ENCODE results near the gene MED14. TPM values are rescaled to one million over a fixed set of nuclear protein-coding genes. Genes with fewer than 3 reads are reported as not detected.

Gene MED14
- total and polyA plus RNA-seq, 2 of the 13 experiments (the other 11 are each of a cell fraction or from before 2014, with no cell fraction given), result 10.2 to 16.3 TPM

GRCh38 chrX:40647307-40648197 is 87.8 kb downstream of the MED14 start, which contains the start of gene CXorf38 (continued):
- TF ChIP-seq BRF2 (CRISPR knock-in tag; IDR thresholded peaks at IDR 0.05), result no peak
- TF ChIP-seq ZNF317 (CRISPR knock-in tag; IDR thresholded peaks at IDR 0.05), result no peak
- TF ChIP-seq ZNF792 (CRISPR knock-in tag; IDR thresholded peaks at IDR 0.05), result no peak
- no peak for TF ChIP-seq NFKBIZ (CRISPR knock-in tag; IDR thresholded peaks at IDR 0.05)
- no peak for TF ChIP-seq ZFYVE20 (CRISPR knock-in tag; IDR thresholded peaks at IDR 0.05; ENCODE audit: borderline replicate concordance, low read depth)
- TF ChIP-seq ZBTB33 (CRISPR knock-in tag; IDR thresholded peaks at IDR 0.05), result peak; percentile 66; the same call in 1 of the 2 replicates
- TF ChIP-seq ZFX (CRISPR knock-in tag; IDR thresholded peaks at IDR 0.05; ENCODE audit: low read depth), result peak; percentile 84
- TF ChIP-seq ATRX (CRISPR knock-in tag; IDR thresholded peaks at IDR 0.05; ENCODE audit: borderline replicate concordance), result no peak
- no peak for TF ChIP-seq STAG1 (CRISPR knock-in tag; IDR thresholded peaks at IDR 0.05)
- no peak for TF ChIP-seq NFRKB (IDR thresholded peaks at IDR 0.05)
- TF ChIP-seq SNRNP70 (IDR thresholded peaks at IDR 0.05; ENCODE audit: low read depth, low read length), result no peak
- 0 out of 2 replicates have a peak, but pooled peaks have one; percentile 27 for TF ChIP-seq SP5 (CRISPR knock-in tag; IDR thresholded peaks at IDR 0.05; ENCODE audit: borderline replicate concordance, low read depth)
- no peak for TF ChIP-seq ARNT (IDR thresholded peaks at IDR 0.05)
- peak; percentile 23; the same call in 1 of the 2 replicates for TF ChIP-seq ETV5 (CRISPR knock-in tag; IDR thresholded peaks at IDR 0.05; ENCODE audit: borderline replicate concordance)
- no peak for TF ChIP-seq ZNF234 (CRISPR knock-in tag; conservative IDR thresholded peaks at IDR 0.05)
- TF ChIP-seq FOSL2 (CRISPR knock-in tag; IDR thresholded peaks at IDR 0.05), result no peak
- no peak for TF ChIP-seq ZFP90 (CRISPR knock-in tag; IDR thresholded peaks at IDR 0.05; ENCODE audit: borderline replicate concordance)
- no peak for TF ChIP-seq ARID5B (CRISPR knock-in tag; IDR thresholded peaks at IDR 0.05)
- TF ChIP-seq ZNF616 (CRISPR knock-in tag; IDR thresholded peaks at IDR 0.05; ENCODE audit: low read depth), result 0 out of 2 replicates have a peak, but pooled peaks have one; percentile 41
- no peak for TF ChIP-seq JDP2 (CRISPR knock-in tag; IDR thresholded peaks at IDR 0.05; ENCODE audit: borderline replicate concordance)
- TF ChIP-seq ZNF619 (CRISPR knock-in tag; IDR thresholded peaks at IDR 0.05), result no peak
- no peak for TF ChIP-seq ETS1 (CRISPR knock-in tag; IDR thresholded peaks at IDR 0.05)
- TF ChIP-seq ZNF652 (CRISPR knock-in tag; IDR thresholded peaks at IDR 0.05; ENCODE audit: borderline replicate concordance, low read depth), result peak; percentile 94

Measured in HepG2 (cell line).